GM04504 (cell line): ENCODE data around the gene PPFIA1.
"Not testable (repeated sequence)": the region's sequence is repeated elsewhere in the genome, so short reads cannot be mapped to it uniquely, and the experiment has no call there.

Experiments used
- DNase-seq: peaks from one replicate; pipeline ENCODE4 v3.0.0-alpha.2; 2012; ENCODE audit warnings: low read depth

PPFIA1 gene

GRCh38 chr11:70394211-70394950 is 123.9 kb downstream of the PPFIA1 start:
- DNase-seq: no peak

- DNase-seq: no peak
These were observed 127.0 kb downstream of the PPFIA1 start for GRCh38 chr11:70397336-70397982.

- DNase-seq: peak; percentile 51
These were observed 127.7 kb downstream of the PPFIA1 start, which contains the start of gene CTTN for GRCh38 chr11:70397983-70398833. TSS of gene CTTN (plus strand) at chr11:70398529. CDS start at chr11:70407298, 8,769 bp downstream.

- DNase-seq: no peak
These were observed 128.6 kb downstream of the PPFIA1 start for GRCh38 chr11:70398834-70399680.

- peak; percentile 91 for DNase-seq
These were observed 129.2 kb downstream of the PPFIA1 start for GRCh38 chr11:70399681-70400112.

GRCh38 chr11:70400643-70401042 is 130.2 kb downstream of the PPFIA1 start:
- DNase-seq: no peak

GRCh38 chr11:70402016-70402415 is 131.5 kb downstream of the PPFIA1 start:
- no peak for DNase-seq

- no peak for DNase-seq
These were observed 132.2 kb downstream of the PPFIA1 start for GRCh38 chr11:70402685-70403084.

GRCh38 chr11:70404244-70404643 is 133.8 kb downstream of the PPFIA1 start:
- no peak for DNase-seq

- no peak for DNase-seq
These were observed 135.3 kb downstream of the PPFIA1 start for GRCh38 chr11:70405679-70406395.

- DNase-seq: no peak
These were observed 136.6 kb downstream of the PPFIA1 start for GRCh38 chr11:70407121-70407520.

- no peak for DNase-seq
These were observed 137.3 kb downstream of the PPFIA1 start for GRCh38 chr11:70407814-70408213.

- DNase-seq: not testable (repeated sequence)
These were observed 137.8 kb downstream of the PPFIA1 start for GRCh38 chr11:70408326-70408725.

GRCh38 chr11:70409437-70409836 is 138.9 kb downstream of the PPFIA1 start:
- no peak for DNase-seq

GRCh38 chr11:70409871-70410270 is 139.4 kb downstream of the PPFIA1 start:
- DNase-seq: no peak

- DNase-seq: no peak
These were observed 140.1 kb downstream of the PPFIA1 start for GRCh38 chr11:70410276-70411205.

GRCh38 chr11:70411713-70412452 is 141.4 kb downstream of the PPFIA1 start:
- DNase-seq: no peak

- no peak for DNase-seq
These were observed 142.7 kb downstream of the PPFIA1 start for GRCh38 chr11:70413151-70413550.
